PC-9 (cell line): Measurements from ENCODE around the gene UPF2. TPM values are rescaled to one million over a fixed set of nuclear protein-coding genes. Genes with fewer than 3 reads are reported as not detected.

Experiments used
- BruUV-seq: library from RNA; stranded (reverse); fragments of 400-500 nt; replicated peaks from 2 replicates; lab custom pipeline; 2021; lab: Mats Ljungman, UMichigan
- CTCF ChIA-PET: fragments of 300-600 bp; sonication (Branson Sonifier 250); formaldehyde crosslinking; loops from one replicate; lab custom pipeline; 2022; ENCODE audit warnings: antibody characterized with exemption; lab: Charles Lee
- POLR2A ChIA-PET: fragments of 300-600 bp; sonication (Branson Sonifier 250); formaldehyde crosslinking; loops from one replicate; lab custom pipeline; 2022; ENCODE audit warnings: antibody characterized with exemption; ENCODE audit not compliant: unreplicated experiment; lab: Charles Lee
- DNase-seq, 2 experiments: peaks; one replicate each; pipeline versions ENCODE4 v3.0.0 to v3.0.0-alpha.2; 2015 to 2022; ENCODE audit warnings: mixed read lengths in 1 of 2
- H2AFZ ChIP-seq: fragments of 200-600 bp; sonication (generic); 2 replicates; pipeline ENCODE4 v1.8.1; 2017; ENCODE audit warnings: antibody characterized with exemption
- H3F3A ChIP-seq: fragments of 200-600 bp; sonication (generic); 2 replicates; pipeline ENCODE4 v1.8.1; 2017; ENCODE audit warnings: antibody characterized with exemption, mild to moderate bottlenecking, low read depth; ENCODE audit not compliant: insufficient read depth
- H3K27ac ChIP-seq: fragments of 200-600 bp; sonication (generic); 2 replicates; pipeline ENCODE4 v1.6.1; 2016; ENCODE audit warnings: mixed run types
- H3K27me3 ChIP-seq: fragments of 200-600 bp; sonication (generic); 2 replicates; pipeline ENCODE4 v1.6.1; 2016; ENCODE audit warnings: low read depth, mixed run types; ENCODE audit not compliant: insufficient read depth
- H3K36me3 ChIP-seq: fragments of 200-600 bp; sonication (generic); 2 replicates; pipeline ENCODE4 v1.6.1; 2016; ENCODE audit warnings: low read depth, mixed run types
- H3K4me1 ChIP-seq: fragments of 200-600 bp; sonication (generic); replicated peaks from 2 replicates; pipeline ENCODE4 v1.6.1; 2016; ENCODE audit warnings: mixed run types; ENCODE audit not compliant: insufficient read depth
- H3K4me2 ChIP-seq: fragments of 200-600 bp; sonication (generic); 2 replicates; pipeline ENCODE4 v1.6.1; 2017; ENCODE audit warnings: mixed run types
- H3K4me3 ChIP-seq: fragments of 200-600 bp; sonication (generic); 2 replicates; pipeline ENCODE4 v1.6.1; 2016; ENCODE audit warnings: mixed run types
- H3K79me2 ChIP-seq: fragments of 200-600 bp; sonication (generic); 2 replicates; pipeline ENCODE4 v1.6.1; 2017; ENCODE audit warnings: low read depth, mixed run types
- H3K9me2 ChIP-seq: fragments of 200-600 bp; sonication (generic); 2 replicates; pipeline ENCODE4 v1.8.1; 2017; ENCODE audit warnings: mild to moderate bottlenecking; ENCODE audit not compliant: insufficient read depth
- H3K9me3 ChIP-seq: fragments of 200-600 bp; sonication (generic); 2 replicates; pipeline ENCODE4 v1.8.1; 2016; ENCODE audit warnings: low read depth; ENCODE audit not compliant: insufficient read depth
- H4K20me1 ChIP-seq: fragments of 200-600 bp; sonication (generic); 2 replicates; pipeline ENCODE4 v1.8.1; 2017; ENCODE audit not compliant: insufficient read depth
- CTCF ChIP-seq: fragments of 200-600 bp; sonication (generic); conservative IDR thresholded peaks from 2 replicates; pipeline ENCODE4 v1.6.1; 2017; ENCODE audit warnings: mixed run types, antibody characterized with exemption, mild to moderate bottlenecking, moderate library complexity
- EZH2 ChIP-seq: fragments of 200-600 bp; sonication (generic); IDR thresholded peaks from 2 replicates; pipeline ENCODE4 v1.8.0; 2017; ENCODE audit warnings: antibody characterized with exemption, low read depth
- intact Hi-C: fragments of 100-400 bp; cut with micrococcal nuclease; formaldehyde crosslinking; loops from one replicate; pipeline ENCODE4 v1.10.0; 2022; ENCODE audit not compliant: unreplicated experiment
- total RNA-seq: library from RNA; stranded (reverse); gene quantifications from 2 replicates; pipeline ENCODE4 v1.2.3, GENCODE V29; 2021

The UPF2 gene
- total RNA-seq, 1 experiment from 2014 or later = 25.9 TPM

- H2AFZ ChIP-seq = no peak overlapping the region
- no peak overlapping the region for H3K27ac ChIP-seq
- no peaks in the 10 kb centered on the region for H3F3A ChIP-seq
- H3K36me3 ChIP-seq = peaks cover 5% of the 10 kb centered on the region; the same call in 1 of the 2 replicates
- CTCF ChIA-PET = no interaction called here
- no peak overlapping the region for H3K4me2 ChIP-seq
- intact Hi-C loops = no loop called here
- no peak overlapping the region for H3K4me3 ChIP-seq
- POLR2A ChIA-PET = no interaction called here
- no peaks in the 10 kb centered on the region for H3K79me2 ChIP-seq
- no peaks in the 10 kb centered on the region for H3K27me3 ChIP-seq
- no peaks in the 10 kb centered on the region for H3K9me2 ChIP-seq
- BruUV-seq = no TSS peak
- H3K4me1 ChIP-seq = no peaks in the 10 kb centered on the region
- DNase-seq = no peak
- H3K9me3 ChIP-seq = no peaks in the 10 kb centered on the region
- no peaks in the 10 kb centered on the region for H4K20me1 ChIP-seq
- TF ChIP-seq EZH2 (no peak), CTCF (no peak)
These were observed 83.7 kb downstream of the UPF2 start for GRCh38 chr10:11958956-11959355.

GRCh38 chr10:11951695-11952094 lies 90.9 kb downstream of the UPF2 start:
- BruUV-seq = no TSS peak
- H3K9me2 ChIP-seq = no peaks in the 10 kb centered on the region
- intact Hi-C loops = no loop called here
- no peaks in the 10 kb centered on the region; the same call in 1 of the 2 replicates for H3F3A ChIP-seq
- ChIA-PET CTCF (no interaction called here), POLR2A (no interaction called here)
- no peak for DNase-seq
- H3K27ac ChIP-seq = no peak overlapping the region
- no peaks in the 10 kb centered on the region for H3K9me3 ChIP-seq
- H3K4me2 ChIP-seq = no peak overlapping the region
- H3K79me2 ChIP-seq = no peaks in the 10 kb centered on the region
- H4K20me1 ChIP-seq = no peaks in the 10 kb centered on the region
- no peaks in the 10 kb centered on the region for H3K27me3 ChIP-seq
- no peaks in the 10 kb centered on the region for H3K4me1 ChIP-seq
- H2AFZ ChIP-seq = no peak overlapping the region
- H3K36me3 ChIP-seq = no peaks in the 10 kb centered on the region; the same call in 1 of the 2 replicates
- no peak overlapping the region for H3K4me3 ChIP-seq
- TF ChIP-seq EZH2 (no peak), CTCF (no peak)

GRCh38 chr10:11950325-11951018 lies 92.1 kb downstream of the UPF2 start:
- Histone ChIP-seq H3K9me2 (no peaks in the 10 kb centered on the region), H2AFZ (no peak overlapping the region), H3K9me3 (no peaks in the 10 kb centered on the region), H3K4me2 (no peak overlapping the region), H3K36me3 (no peaks in the 10 kb centered on the region; the same call in 1 of the 2 replicates), H3F3A (no peaks in the 10 kb centered on the region; the same call in 1 of the 2 replicates), H3K27me3 (no peaks in the 10 kb centered on the region), H3K79me2 (no peaks in the 10 kb centered on the region), H3K4me1 (no peaks in the 10 kb centered on the region), H4K20me1 (no peaks in the 10 kb centered on the region), H3K27ac (no peak overlapping the region), H3K4me3 (no peak overlapping the region)
- intact Hi-C loops = no loop called here
- ChIA-PET POLR2A (no interaction called here), CTCF (no interaction called here)
- BruUV-seq = no TSS peak
- TF ChIP-seq EZH2 (no peak), CTCF (no peak)
- DNase-seq = no peak
